Measurements from ENCODE around the gene MAGEA6.
"Not testable (repeated sequence)": the region's sequence is repeated elsewhere in the genome, so short reads cannot be mapped to it uniquely, and the experiment has no call there.

The MAGEA6 gene

DNA sequence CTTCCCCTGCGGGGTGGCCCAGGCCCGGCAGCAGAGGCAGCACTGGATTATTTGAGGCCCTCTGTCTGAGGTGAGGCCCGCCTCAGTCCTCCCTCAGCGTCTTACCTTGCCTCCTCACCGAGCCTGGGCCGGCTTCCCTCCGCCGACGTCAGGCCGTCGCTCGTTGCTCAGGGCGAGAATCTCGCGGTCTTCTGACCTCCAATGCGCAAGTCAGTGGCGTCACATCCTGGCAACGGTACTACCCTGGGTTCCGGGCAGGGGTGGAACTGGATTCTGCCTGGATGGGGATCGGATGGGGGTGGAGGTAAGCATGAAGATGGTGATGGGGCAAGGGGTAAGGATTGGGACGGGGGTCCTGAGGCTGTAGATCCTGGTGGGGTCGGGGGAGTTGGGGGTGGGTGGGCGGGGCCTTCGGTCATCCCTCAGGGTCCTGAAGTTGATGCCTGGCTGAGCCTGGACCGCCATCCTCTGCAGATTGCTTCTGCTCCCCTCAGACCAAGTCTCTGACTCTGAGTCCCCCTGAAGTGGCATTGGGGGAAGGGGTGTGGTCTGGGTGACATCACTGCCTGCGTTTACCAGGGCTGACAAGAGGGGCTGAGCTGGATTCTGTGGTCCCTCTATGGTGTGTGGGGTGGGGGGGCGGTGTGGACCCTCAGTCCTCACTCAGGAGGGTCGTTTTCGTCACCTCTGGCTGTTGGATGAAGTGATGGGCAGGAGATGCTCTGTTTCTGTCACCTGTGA is at the start of gene MAGEA6:
TSS of gene MAGEA6 (minus strand) at position 141 of the 741 bp plus-strand sequence. CDS start 2,039 bp downstream, outside the sequence.
- not testable (repeated sequence) for H3K27ac Mint-ChIP-seq, H3K9me3 Mint-ChIP-seq, H3K36me3 Mint-ChIP-seq, H3K4me1 Mint-ChIP-seq, H3K27me3 Mint-ChIP-seq, H3K4me3 Mint-ChIP-seq

- H3K9me3 Mint-ChIP-seq: no peaks in the 10 kb centered on the region
- no peak overlapping the region for H3K27ac Mint-ChIP-seq
- H3K4me1 Mint-ChIP-seq: peaks cover 1% of the 10 kb centered on the region
- H3K27me3 Mint-ChIP-seq: no peaks in the 10 kb centered on the region
- H3K36me3 Mint-ChIP-seq: no peaks in the 10 kb centered on the region
- no peak overlapping the region for H3K4me3 Mint-ChIP-seq
These were observed 49.8 kb upstream of the MAGEA6 start for GRCh38 chrX:152819266-152819665.

- Mint-ChIP-seq H3K4me3 (no peak overlapping the region), H3K27me3 (no peaks in the 10 kb centered on the region), H3K4me1 (peaks cover 10% of the 10 kb centered on the region), H3K9me3 (no peaks in the 10 kb centered on the region), H3K36me3 (no peaks in the 10 kb centered on the region), H3K27ac (no peak overlapping the region)
These were observed 48.9 kb upstream of the MAGEA6 start for GRCh38 chrX:152818356-152818755.

DNA sequence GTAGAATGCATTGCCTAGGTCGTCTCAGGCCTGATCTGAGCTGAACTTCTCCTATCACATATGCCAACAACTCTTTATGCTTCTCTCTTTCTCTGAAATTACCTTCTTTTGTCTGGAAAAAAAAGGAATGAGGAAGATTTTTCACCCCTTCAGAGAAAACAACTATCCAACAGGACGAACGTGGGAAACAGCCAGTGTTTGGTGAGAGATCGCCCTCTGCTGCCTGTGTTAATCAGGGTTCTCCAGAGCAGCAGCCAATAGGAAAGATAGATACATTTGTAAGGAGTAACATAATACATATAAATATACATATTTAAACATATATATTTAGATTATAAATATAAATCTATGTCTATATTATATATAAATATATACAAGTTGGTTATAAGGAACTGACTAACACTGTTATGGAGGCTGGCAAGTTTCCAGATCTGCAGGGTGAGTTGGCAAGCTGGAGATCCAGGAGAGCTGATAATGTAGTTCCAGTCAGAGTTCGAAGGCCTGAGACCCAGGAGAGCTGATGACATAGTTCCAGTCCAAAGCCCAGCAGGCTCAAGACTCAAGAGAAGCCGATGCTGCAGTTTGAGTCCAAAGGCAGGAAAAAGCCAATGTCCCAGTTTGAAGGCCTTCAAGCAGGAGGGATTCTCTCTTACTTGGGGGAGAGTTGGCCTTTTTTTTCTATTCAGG is 47.7 kb upstream of the MAGEA6 start:
- Mint-ChIP-seq H3K4me1 (peaks cover 14% of the 10 kb centered on the region), H3K36me3 (no peaks in the 10 kb centered on the region), H3K9me3 (no peaks in the 10 kb centered on the region), H3K27me3 (no peaks in the 10 kb centered on the region), H3K4me3 (no peak overlapping the region), H3K27ac (no peak overlapping the region)

DNA sequence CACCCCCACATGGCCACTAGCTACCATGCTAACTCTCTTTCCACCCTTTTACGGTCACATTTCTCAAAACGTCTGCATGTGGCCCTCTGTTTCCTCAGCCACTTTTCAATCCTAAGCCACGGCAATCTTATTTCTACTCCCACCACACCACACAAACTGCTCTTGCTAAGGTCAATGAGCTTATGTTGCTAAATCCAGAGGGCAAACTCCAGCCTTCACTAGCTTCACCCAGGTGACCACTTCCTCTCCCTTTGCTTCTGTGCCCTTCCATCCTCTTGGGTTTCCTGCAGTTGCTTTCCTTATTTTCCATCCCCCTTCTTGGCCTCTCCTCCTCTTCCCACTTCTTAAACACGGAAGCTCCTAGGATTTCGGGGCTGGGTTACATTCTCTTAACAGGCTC is 44.6 kb upstream of the MAGEA6 start:
- H3K27me3 Mint-ChIP-seq: no peaks in the 10 kb centered on the region
- H3K27ac Mint-ChIP-seq: no peak overlapping the region
- H3K4me1 Mint-ChIP-seq: peaks cover 14% of the 10 kb centered on the region
- H3K4me3 Mint-ChIP-seq: no peak overlapping the region
- H3K36me3 Mint-ChIP-seq: no peaks in the 10 kb centered on the region
- no peaks in the 10 kb centered on the region for H3K9me3 Mint-ChIP-seq

DNA sequence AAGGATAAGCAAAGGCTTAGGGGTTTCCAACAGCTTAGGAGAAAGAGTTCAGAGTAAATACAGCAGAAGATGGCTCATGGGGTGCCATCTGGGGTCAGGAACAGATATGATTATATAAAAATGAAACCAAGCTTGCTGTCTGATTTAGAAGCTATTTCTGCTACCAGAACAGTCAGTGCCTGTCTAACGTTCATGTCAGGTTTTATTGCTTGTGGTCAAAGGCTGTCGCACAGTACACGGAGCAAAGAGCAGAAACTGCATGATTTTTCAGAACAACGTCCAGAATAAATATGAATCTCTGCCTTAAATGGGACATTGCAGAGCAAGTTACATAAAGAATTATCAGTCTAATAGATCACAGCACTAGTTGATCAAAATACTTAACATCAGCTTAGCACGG is 43.7 kb upstream of the MAGEA6 start:
- peaks cover 14% of the 10 kb centered on the region for H3K4me1 Mint-ChIP-seq
- no peak overlapping the region for H3K27ac Mint-ChIP-seq
- peaks cover 2% of the 10 kb centered on the region for H3K27me3 Mint-ChIP-seq
- H3K4me3 Mint-ChIP-seq: no peak overlapping the region
- H3K36me3 Mint-ChIP-seq: no peaks in the 10 kb centered on the region
- no peaks in the 10 kb centered on the region for H3K9me3 Mint-ChIP-seq

- peaks cover 2% of the 10 kb centered on the region for H3K27me3 Mint-ChIP-seq
- H3K4me3 Mint-ChIP-seq: no peak overlapping the region
- no peaks in the 10 kb centered on the region for H3K9me3 Mint-ChIP-seq
- H3K36me3 Mint-ChIP-seq: no peaks in the 10 kb centered on the region
- H3K4me1 Mint-ChIP-seq: peaks cover 14% of the 10 kb centered on the region
- H3K27ac Mint-ChIP-seq: no peak overlapping the region
These were observed 40.9 kb upstream of the MAGEA6 start for GRCh38 chrX:152810403-152810802.

GRCh38 chrX:152806035-152806434 is 36.5 kb upstream of the MAGEA6 start:
- H3K4me3 Mint-ChIP-seq: no peak overlapping the region
- no peaks in the 10 kb centered on the region for H3K36me3 Mint-ChIP-seq
- H3K27ac Mint-ChIP-seq: no peak overlapping the region

DNA sequence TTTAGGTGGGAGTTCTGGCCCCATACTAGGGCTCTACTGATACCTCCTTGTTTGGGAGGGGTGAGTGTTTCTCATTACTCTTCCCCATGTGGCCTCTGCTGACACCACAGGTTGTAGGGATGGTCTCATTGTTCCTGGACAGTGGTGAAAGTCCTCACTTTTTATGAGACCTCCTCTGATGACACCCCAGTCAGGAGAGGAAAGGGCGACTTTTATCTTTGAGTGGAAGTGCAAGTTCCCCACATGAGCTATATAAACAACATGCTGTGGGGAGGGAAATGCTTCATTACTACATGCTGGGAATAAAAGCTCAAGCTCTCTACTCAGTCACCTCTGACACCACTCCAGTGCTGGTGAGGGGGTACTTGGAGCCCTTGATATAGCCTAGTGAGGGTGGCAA is 29.5 kb upstream of the MAGEA6 start:
- Mint-ChIP-seq H3K27me3 (peaks cover 3% of the 10 kb centered on the region), H3K9me3 (no peaks in the 10 kb centered on the region), H3K27ac (no peak overlapping the region), H3K36me3 (no peaks in the 10 kb centered on the region), H3K4me3 (no peak overlapping the region), H3K4me1 (no peaks in the 10 kb centered on the region)

More at GRCh38 chrX:152806035-152806434, 36.5 kb upstream of the MAGEA6 start:
- no peaks in the 10 kb centered on the region for H3K9me3 Mint-ChIP-seq
- peaks cover 6% of the 10 kb centered on the region for H3K27me3 Mint-ChIP-seq
- H3K4me1 Mint-ChIP-seq: no peaks in the 10 kb centered on the region

- not testable (repeated sequence) for H3K36me3 Mint-ChIP-seq, H3K27me3 Mint-ChIP-seq, H3K27ac Mint-ChIP-seq, H3K9me3 Mint-ChIP-seq, H3K4me3 Mint-ChIP-seq, H3K4me1 Mint-ChIP-seq
These were observed 17.6 kb upstream of the MAGEA6 start for GRCh38 chrX:152787062-152787461.

- H3K27me3 Mint-ChIP-seq, H3K27ac Mint-ChIP-seq, H3K4me3 Mint-ChIP-seq, H3K36me3 Mint-ChIP-seq, H3K9me3 Mint-ChIP-seq, H3K4me1 Mint-ChIP-seq: not testable (repeated sequence)
These were observed 2.9 kb downstream of the MAGEA6 start for GRCh38 chrX:152766562-152766961.

GRCh38 chrX:152761582-152761981 is 7.9 kb downstream of the MAGEA6 start:
- not testable (repeated sequence) for H3K36me3 Mint-ChIP-seq, H3K4me3 Mint-ChIP-seq, H3K9me3 Mint-ChIP-seq, H3K27ac Mint-ChIP-seq, H3K27me3 Mint-ChIP-seq, H3K4me1 Mint-ChIP-seq

- not testable (repeated sequence) for H3K27me3 Mint-ChIP-seq, H3K9me3 Mint-ChIP-seq, H3K4me3 Mint-ChIP-seq, H3K36me3 Mint-ChIP-seq, H3K27ac Mint-ChIP-seq, H3K4me1 Mint-ChIP-seq
These were observed 9.9 kb downstream of the MAGEA6 start for GRCh38 chrX:152759544-152759943.

GRCh38 chrX:152758918-152759317 is 10.6 kb downstream of the MAGEA6 start, which contains the start of gene CSAG3:
CSAG3 (plus strand) TSS chrX:152759218.
- H3K27ac Mint-ChIP-seq, H3K4me3 Mint-ChIP-seq, H3K9me3 Mint-ChIP-seq, H3K4me1 Mint-ChIP-seq, H3K36me3 Mint-ChIP-seq, H3K27me3 Mint-ChIP-seq: not testable (repeated sequence)

DNA sequence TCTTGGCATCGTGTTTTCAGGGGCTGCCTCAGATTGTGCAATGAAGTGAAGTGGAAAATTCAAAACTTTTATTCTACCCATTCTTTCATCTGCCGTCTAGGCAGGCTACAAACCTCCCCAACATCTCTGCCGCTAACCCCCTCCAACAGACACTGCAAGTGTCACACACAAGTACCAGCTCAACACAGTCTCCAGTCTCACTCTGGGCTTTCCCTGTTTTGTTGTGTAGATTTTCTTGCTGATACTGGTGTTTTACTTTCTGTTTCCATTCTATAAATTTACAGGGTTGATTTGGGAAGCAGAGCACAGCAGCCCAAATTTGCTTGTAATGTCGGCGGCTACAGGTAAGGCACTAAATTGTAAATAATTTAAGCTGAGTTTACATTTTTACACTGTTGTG is 14.6 kb downstream of the MAGEA6 start:
- H3K9me3 Mint-ChIP-seq, H3K27me3 Mint-ChIP-seq, H3K27ac Mint-ChIP-seq, H3K4me1 Mint-ChIP-seq, H3K4me3 Mint-ChIP-seq, H3K36me3 Mint-ChIP-seq: not testable (repeated sequence)

DNA sequence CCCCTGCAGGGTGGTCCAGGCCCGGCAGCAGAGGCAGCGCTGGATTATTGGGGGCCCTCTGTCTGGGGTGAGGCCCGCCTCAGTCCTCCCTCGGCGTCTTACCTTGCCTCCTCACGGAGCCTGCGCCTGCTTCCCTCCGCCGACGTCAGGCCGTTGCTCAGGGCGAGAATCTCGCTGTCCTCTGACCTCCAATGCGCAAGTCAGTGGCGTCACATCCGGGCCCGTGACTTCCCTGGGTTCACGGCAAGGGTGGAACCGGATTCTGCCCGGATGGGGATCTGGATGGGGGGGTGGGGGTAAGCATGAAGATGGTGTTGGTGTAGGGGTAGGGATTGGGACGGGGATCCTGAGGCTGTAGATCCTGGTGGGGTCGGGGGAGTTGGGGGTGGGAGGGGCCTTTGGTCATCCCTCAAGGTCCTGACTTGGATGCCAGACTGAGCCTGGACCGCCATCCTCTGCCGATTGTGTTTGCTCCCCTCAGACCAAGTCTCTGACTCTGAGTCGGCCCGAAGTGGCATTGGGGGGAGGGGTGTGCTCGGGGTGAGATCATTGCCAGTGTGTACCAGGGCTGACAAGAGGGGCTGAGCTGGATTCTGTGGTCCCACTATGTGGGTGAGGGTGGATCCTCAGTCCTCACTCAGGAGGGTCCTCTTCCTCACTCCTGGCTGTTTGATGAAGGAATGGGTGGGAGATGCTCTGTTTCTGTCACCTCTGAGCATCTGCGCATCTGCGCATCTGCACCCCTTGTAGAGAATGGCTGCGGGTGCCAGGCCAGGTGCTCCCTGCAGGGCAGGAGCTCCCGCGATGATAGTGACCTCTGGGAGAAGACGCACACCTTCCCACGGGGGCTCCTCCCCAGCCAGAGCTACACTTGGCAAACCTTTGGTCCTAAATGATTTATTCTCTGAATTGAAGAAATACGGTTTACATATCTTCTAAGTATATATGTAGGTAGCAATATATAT is 15.5 kb downstream of the MAGEA6 start, which contains the start of gene MAGEA2:
TSS of gene MAGEA2 (minus strand) at position 157 of the 965 bp plus-strand sequence. CDS start 2,479 bp downstream, outside the sequence.
- H3K4me3 Mint-ChIP-seq, H3K27ac Mint-ChIP-seq, H3K4me1 Mint-ChIP-seq, H3K36me3 Mint-ChIP-seq, H3K27me3 Mint-ChIP-seq, H3K9me3 Mint-ChIP-seq: not testable (repeated sequence)
